ENCODE measurements around the gene PCNT.
"Not testable (repeated sequence)": the region's sequence is repeated elsewhere in the genome, so short reads cannot be mapped to it uniquely, and the experiment has no call there.

Gene PCNT

GRCh38 chr21:46456750-46457149 lies 132.8 kb downstream of the PCNT start:
- no peak overlapping the region for H3K4me3 ChIP-seq (ENCODE audit: low read length)
- no peaks in the 10 kb centered on the region for H3K9me3 ChIP-seq (ENCODE audit: insufficient read depth, low read depth, low read length)
- no peak overlapping the region for H3K27ac ChIP-seq (ENCODE audit: low read length)
- peaks cover 18% of the 10 kb centered on the region; the same call in 1 of the 2 replicates for H3K36me3 ChIP-seq (ENCODE audit: insufficient read depth, low read depth, low read length)
- no peaks in the 10 kb centered on the region for H3K27me3 ChIP-seq (ENCODE audit: insufficient read depth, low read length)
- H3K4me1 ChIP-seq (ENCODE audit: insufficient read depth, low read length): peaks cover 7% of the 10 kb centered on the region; the same call in 1 of the 2 replicates
- peak overlapping the region; percentile 39; the same call in 1 of the 2 replicates for H3K9ac ChIP-seq (ENCODE audit: low read depth, low read length)

DNA sequence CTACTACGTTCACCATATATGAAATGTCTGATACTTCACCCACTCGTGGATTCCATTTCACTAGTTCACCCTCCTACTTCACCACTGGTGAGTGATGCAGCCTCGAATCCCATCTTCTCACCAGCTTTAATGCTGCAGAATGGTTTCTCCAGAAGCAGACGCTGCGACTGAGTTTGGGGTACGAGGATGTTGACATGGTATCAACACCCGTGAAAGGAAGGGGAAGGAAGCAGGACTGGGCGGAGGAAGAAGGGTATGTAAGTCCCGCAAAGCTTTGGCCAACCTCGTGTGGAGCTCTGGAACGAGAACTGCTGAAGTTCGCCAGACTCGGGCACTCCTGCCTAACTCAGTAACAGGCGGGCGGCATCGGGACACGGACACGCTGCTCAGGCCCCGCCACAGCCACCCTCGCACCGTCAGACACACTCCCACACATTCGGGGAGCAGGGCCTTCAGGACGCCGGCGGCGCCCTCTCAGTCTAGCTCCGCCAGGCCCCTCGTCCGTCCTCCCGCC lies 133.9 kb downstream of the PCNT start:
- peak overlapping the region; percentile 65 for H3K27ac ChIP-seq (ENCODE audit: low read length)
- H3K9ac ChIP-seq (ENCODE audit: low read depth, low read length): peak overlapping the region; percentile 94
- H3K4me1 ChIP-seq (ENCODE audit: insufficient read depth, low read length): peaks cover 7% of the 10 kb centered on the region; the same call in 1 of the 2 replicates
- H3K36me3 ChIP-seq (ENCODE audit: insufficient read depth, low read depth, low read length): peaks cover 21% of the 10 kb centered on the region; the same call in 1 of the 2 replicates
- peak overlapping the region; percentile 95 for H3K4me3 ChIP-seq (ENCODE audit: low read length)
- no peaks in the 10 kb centered on the region for H3K27me3 ChIP-seq (ENCODE audit: insufficient read depth, low read length)
- H3K9me3 ChIP-seq (ENCODE audit: insufficient read depth, low read depth, low read length): no peaks in the 10 kb centered on the region

GRCh38 chr21:46458315-46459023 lies 134.5 kb downstream of the PCNT start, which contains the start of gene DIP2A:
Gene DIP2A, plus strand, starts transcription at chr21:46458891. Its CDS starts 241 bp downstream, at chr21:46459132.
- Histone ChIP-seq H3K4me3 (ENCODE audit: low read length) (peak within 1 kb of the TSS; percentile 95), H3K4me1 (ENCODE audit: insufficient read depth, low read length) (peaks cover 7% of the 10 kb centered on the region; the same call in 1 of the 2 replicates), H3K36me3 (ENCODE audit: insufficient read depth, low read depth, low read length) (peaks cover 27% of the 10 kb centered on the region; the same call in 1 of the 2 replicates), H3K27ac (ENCODE audit: low read length) (peak within 1 kb of the TSS; percentile 65), H3K9me3 (ENCODE audit: insufficient read depth, low read depth, low read length) (no peaks in the 10 kb centered on the region), H3K9ac (ENCODE audit: low read depth, low read length) (peak within 1 kb of the TSS; percentile 94), H3K27me3 (ENCODE audit: insufficient read depth, low read length) (no peaks in the 10 kb centered on the region)

- Histone ChIP-seq H3K9me3 (ENCODE audit: insufficient read depth, low read depth, low read length) (no peaks in the 10 kb centered on the region), H3K27me3 (ENCODE audit: insufficient read depth, low read length) (no peaks in the 10 kb centered on the region), H3K9ac (ENCODE audit: low read depth, low read length) (no peak overlapping the region), H3K4me1 (ENCODE audit: insufficient read depth, low read length) (peaks cover 7% of the 10 kb centered on the region; the same call in 1 of the 2 replicates), H3K4me3 (ENCODE audit: low read length) (peak overlapping the region; percentile 86; the same call in 1 of the 2 replicates), H3K36me3 (ENCODE audit: insufficient read depth, low read depth, low read length) (peaks cover 27% of the 10 kb centered on the region; the same call in 1 of the 2 replicates), H3K27ac (ENCODE audit: low read length) (no peak overlapping the region)
Observed at GRCh38 chr21:46459024-46459355, 135.0 kb downstream of the PCNT start.

DNA sequence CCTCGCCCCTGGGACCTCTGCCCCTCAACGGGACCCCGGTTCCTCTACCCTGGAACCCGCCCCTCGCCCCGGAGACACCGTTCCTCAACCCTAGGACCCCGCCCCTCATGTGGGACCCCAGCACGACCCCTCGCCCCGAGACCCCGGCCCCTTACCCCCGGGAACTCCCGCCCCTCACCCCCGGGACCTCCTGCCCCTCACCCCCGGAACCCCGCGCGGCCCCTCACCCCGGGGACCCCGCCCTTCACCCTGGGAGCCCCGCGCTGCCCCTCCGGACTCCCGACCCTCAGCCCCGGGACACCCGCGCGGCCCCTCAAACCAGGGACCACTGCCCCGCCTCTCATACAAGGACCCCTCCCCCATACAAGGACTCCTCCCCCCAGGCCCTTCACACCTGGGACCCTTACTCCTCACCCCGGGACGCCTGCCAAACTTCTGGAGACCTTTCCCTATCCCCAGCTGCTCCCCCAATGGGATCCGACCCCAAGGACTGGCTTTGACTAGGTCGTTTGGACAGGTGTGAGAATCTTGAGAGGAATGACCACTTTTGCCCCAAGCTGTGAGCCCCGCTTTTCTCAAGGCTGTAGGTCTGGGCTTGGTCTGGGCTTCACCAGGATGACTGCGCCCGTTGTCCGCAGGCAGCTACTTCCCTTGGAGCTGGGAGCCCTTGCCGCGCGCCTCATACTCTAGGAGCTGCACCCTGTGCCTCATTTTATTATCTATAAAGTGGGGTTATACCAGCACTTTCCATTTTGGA lies 135.6 kb downstream of the PCNT start:
- peak overlapping the region; percentile 86 for H3K4me3 ChIP-seq (ENCODE audit: low read length)
- H3K27me3 ChIP-seq (ENCODE audit: insufficient read depth, low read length): no peaks in the 10 kb centered on the region
- peaks cover 27% of the 10 kb centered on the region; the same call in 1 of the 2 replicates for H3K36me3 ChIP-seq (ENCODE audit: insufficient read depth, low read depth, low read length)
- H3K9me3 ChIP-seq (ENCODE audit: insufficient read depth, low read depth, low read length): no peaks in the 10 kb centered on the region
- peak overlapping the region; percentile 34; the same call in 1 of the 2 replicates for H3K9ac ChIP-seq (ENCODE audit: low read depth, low read length)
- H3K4me1 ChIP-seq (ENCODE audit: insufficient read depth, low read length): peaks cover 7% of the 10 kb centered on the region; the same call in 1 of the 2 replicates
- no peak overlapping the region for H3K27ac ChIP-seq (ENCODE audit: low read length)

- peaks cover 7% of the 10 kb centered on the region; the same call in 1 of the 2 replicates for H3K4me1 ChIP-seq (ENCODE audit: insufficient read depth, low read length)
Observed at GRCh38 chr21:46461909-46462308, 138.0 kb downstream of the PCNT start.

GRCh38 chr21:46465153-46465552 lies 141.2 kb downstream of the PCNT start:
- H3K9ac ChIP-seq (ENCODE audit: low read depth, low read length); H3K4me3 ChIP-seq (ENCODE audit: low read length); H3K27ac ChIP-seq (ENCODE audit: low read length); H3K9me3 ChIP-seq (ENCODE audit: insufficient read depth, low read depth, low read length); H3K27me3 ChIP-seq (ENCODE audit: insufficient read depth, low read length); H3K4me1 ChIP-seq (ENCODE audit: insufficient read depth, low read length): not testable (repeated sequence)
- H3K36me3 ChIP-seq (ENCODE audit: insufficient read depth, low read depth, low read length): peaks cover 18% of the 10 kb centered on the region

More at GRCh38 chr21:46461909-46462308, 138.0 kb downstream of the PCNT start:
- no peak overlapping the region for H3K27ac ChIP-seq (ENCODE audit: low read length)
- no peak overlapping the region for H3K9ac ChIP-seq (ENCODE audit: low read depth, low read length)
- peaks cover 9% of the 10 kb centered on the region; the same call in 1 of the 2 replicates for H3K36me3 ChIP-seq (ENCODE audit: insufficient read depth, low read depth, low read length)
- H3K4me3 ChIP-seq (ENCODE audit: low read length): no peak overlapping the region
- H3K27me3 ChIP-seq (ENCODE audit: insufficient read depth, low read length): no peaks in the 10 kb centered on the region
- no peaks in the 10 kb centered on the region for H3K9me3 ChIP-seq (ENCODE audit: insufficient read depth, low read depth, low read length)

DNA sequence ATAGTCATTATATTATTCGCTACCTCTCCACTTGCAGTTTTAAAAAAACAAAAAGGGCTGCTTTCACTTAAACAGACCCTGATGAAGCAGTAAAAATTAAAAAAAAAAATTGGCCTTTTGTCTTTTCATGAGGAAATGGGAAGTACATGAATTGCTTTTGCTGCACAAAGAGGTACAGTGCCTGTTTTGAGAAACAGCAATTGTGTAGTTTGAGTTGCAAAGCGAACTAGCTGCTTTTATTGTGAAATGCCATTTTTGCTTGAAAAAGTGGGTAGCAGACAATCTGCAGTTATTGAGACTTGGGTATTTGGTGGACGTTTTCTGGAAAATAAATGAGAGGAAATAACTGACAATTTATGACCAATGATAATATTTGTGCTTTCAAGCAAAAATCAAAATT lies 141.7 kb downstream of the PCNT start:
- Histone ChIP-seq H3K4me1 (ENCODE audit: insufficient read depth, low read length) (no peaks in the 10 kb centered on the region), H3K4me3 (ENCODE audit: low read length) (no peak overlapping the region), H3K9me3 (ENCODE audit: insufficient read depth, low read depth, low read length) (no peaks in the 10 kb centered on the region), H3K27ac (ENCODE audit: low read length) (no peak overlapping the region), H3K27me3 (ENCODE audit: insufficient read depth, low read length) (no peaks in the 10 kb centered on the region), H3K36me3 (ENCODE audit: insufficient read depth, low read depth, low read length) (peaks cover 18% of the 10 kb centered on the region), H3K9ac (ENCODE audit: low read depth, low read length) (no peak overlapping the region)

- Histone ChIP-seq H3K4me1 (ENCODE audit: insufficient read depth, low read length) (no peaks in the 10 kb centered on the region), H3K4me3 (ENCODE audit: low read length) (no peak overlapping the region), H3K27ac (ENCODE audit: low read length) (no peak overlapping the region), H3K27me3 (ENCODE audit: insufficient read depth, low read length) (no peaks in the 10 kb centered on the region), H3K36me3 (ENCODE audit: insufficient read depth, low read depth, low read length) (peaks cover 10% of the 10 kb centered on the region), H3K9me3 (ENCODE audit: insufficient read depth, low read depth, low read length) (no peaks in the 10 kb centered on the region), H3K9ac (ENCODE audit: low read depth, low read length) (no peak overlapping the region)
Observed at GRCh38 chr21:46468108-46468774, 144.3 kb downstream of the PCNT start.

DNA sequence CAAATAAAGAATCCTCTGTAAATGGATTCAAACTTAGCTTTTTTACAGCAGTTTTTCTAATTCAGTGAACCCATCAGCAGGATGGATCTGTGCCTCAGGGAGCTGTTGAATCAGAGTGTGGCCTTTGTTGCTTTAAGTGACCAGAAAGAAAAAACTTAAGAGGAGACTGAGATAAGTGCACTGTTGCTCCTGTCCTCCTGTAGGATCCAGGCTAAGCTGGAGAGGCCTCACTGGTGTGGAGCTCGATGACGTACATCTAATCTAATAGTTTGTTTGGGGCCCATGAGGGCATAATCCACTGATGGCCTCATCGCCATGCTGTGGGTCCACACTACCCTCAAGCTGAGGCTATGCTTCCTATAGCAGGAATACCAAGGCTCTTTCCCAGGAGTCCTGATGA lies 145.3 kb downstream of the PCNT start:
- Histone ChIP-seq H3K4me3 (ENCODE audit: low read length) (no peak overlapping the region), H3K36me3 (ENCODE audit: insufficient read depth, low read depth, low read length) (peaks cover 9% of the 10 kb centered on the region), H3K4me1 (ENCODE audit: insufficient read depth, low read length) (no peaks in the 10 kb centered on the region), H3K27ac (ENCODE audit: low read length) (no peak overlapping the region), H3K9me3 (ENCODE audit: insufficient read depth, low read depth, low read length) (no peaks in the 10 kb centered on the region), H3K27me3 (ENCODE audit: insufficient read depth, low read length) (no peaks in the 10 kb centered on the region), H3K9ac (ENCODE audit: low read depth, low read length) (no peak overlapping the region)

DNA sequence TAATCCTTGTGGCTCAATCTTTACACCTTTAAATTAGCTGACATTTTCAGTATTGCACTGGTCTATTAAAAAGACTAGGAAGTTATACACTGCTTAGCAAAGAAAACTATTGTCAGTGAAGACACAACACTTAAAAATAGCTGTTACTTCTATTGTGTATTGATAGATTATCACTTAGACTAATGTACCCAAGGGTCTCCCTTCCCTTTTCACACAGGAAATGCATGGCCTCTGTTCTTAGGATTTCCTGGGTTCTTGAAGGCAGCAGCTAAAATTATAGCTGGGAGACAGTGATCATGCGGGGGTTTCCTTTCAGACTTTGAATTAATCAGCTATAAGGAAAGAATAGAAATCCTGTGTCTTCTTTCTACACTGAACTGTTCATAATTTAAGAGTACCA lies 147.6 kb downstream of the PCNT start:
- no peaks in the 10 kb centered on the region for H3K27me3 ChIP-seq (ENCODE audit: insufficient read depth, low read length)
- no peaks in the 10 kb centered on the region for H3K4me1 ChIP-seq (ENCODE audit: insufficient read depth, low read length)
- no peak overlapping the region for H3K4me3 ChIP-seq (ENCODE audit: low read length)
- no peaks in the 10 kb centered on the region for H3K9me3 ChIP-seq (ENCODE audit: insufficient read depth, low read depth, low read length)
- no peak overlapping the region for H3K27ac ChIP-seq (ENCODE audit: low read length)
- no peak overlapping the region for H3K9ac ChIP-seq (ENCODE audit: low read depth, low read length)
- peaks cover 9% of the 10 kb centered on the region for H3K36me3 ChIP-seq (ENCODE audit: insufficient read depth, low read depth, low read length)

All from iPS-20b (cell line).